Measurements from ENCODE around the gene SLC8A2.

The SLC8A2 gene

GRCh38 chr19:47448360-47448727, 23.3 kb downstream of the SLC8A2 start:
- DNase-seq, result no peak

GRCh38 chr19:47447470-47448359, 24.0 kb downstream of the SLC8A2 start:
- peak; percentile 52 for DNase-seq

GRCh38 chr19:47446534-47447469, 24.9 kb downstream of the SLC8A2 start:
- DNase-seq, result no peak

- DNase-seq, result no peak
These were observed 25.7 kb downstream of the SLC8A2 start for GRCh38 chr19:47445937-47446402.

- DNase-seq, result no peak
These were observed 26.2 kb downstream of the SLC8A2 start for GRCh38 chr19:47445527-47445926.

- no peak for DNase-seq
These were observed 27.3 kb downstream of the SLC8A2 start for GRCh38 chr19:47444388-47444821.

- DNase-seq, result no peak
These were observed 28.4 kb downstream of the SLC8A2 start for GRCh38 chr19:47443331-47443730.

GRCh38 chr19:47438793-47439220, 32.9 kb downstream of the SLC8A2 start:
- DNase-seq, result no peak

- DNase-seq, result no peak
These were observed 34.2 kb downstream of the SLC8A2 start for GRCh38 chr19:47437500-47437899.

- peak; percentile 50 for DNase-seq
These were observed 34.8 kb downstream of the SLC8A2 start for GRCh38 chr19:47436712-47437401.

- DNase-seq, result no peak
These were observed 35.7 kb downstream of the SLC8A2 start for GRCh38 chr19:47435883-47436417.

- DNase-seq, result no peak
These were observed 36.5 kb downstream of the SLC8A2 start for GRCh38 chr19:47435196-47435595.

- no peak for DNase-seq
These were observed 37.6 kb downstream of the SLC8A2 start for GRCh38 chr19:47434088-47434487.

GRCh38 chr19:47433121-47433520, 38.6 kb downstream of the SLC8A2 start:
- DNase-seq, result peak; percentile 51

- no peak for DNase-seq
These were observed 39.2 kb downstream of the SLC8A2 start for GRCh38 chr19:47432499-47432898.

GRCh38 chr19:47432091-47432490, 39.6 kb downstream of the SLC8A2 start:
- no peak for DNase-seq

- DNase-seq, result peak; percentile 54
These were observed 41.5 kb downstream of the SLC8A2 start for GRCh38 chr19:47430041-47430802.

GRCh38 chr19:47429140-47429793, 42.4 kb downstream of the SLC8A2 start:
- no peak for DNase-seq

GRCh38 chr19:47428177-47428894, 43.4 kb downstream of the SLC8A2 start:
- DNase-seq, result peak; percentile 100

All from fibroblast of skin of right biceps (primary cell).